ENCODE results near the gene DYNLRB1. TPM values are rescaled to one million over a fixed set of nuclear protein-coding genes. Genes with fewer than 3 reads are reported as not detected.
"Not testable (repeated sequence)": the region's sequence is repeated elsewhere in the genome, so short reads cannot be mapped to it uniquely, and the experiment has no call there.

Gene DYNLRB1
- total RNA-seq, 4 donors from 2014 or later: 119 to 231 (median 210) TPM

DNA sequence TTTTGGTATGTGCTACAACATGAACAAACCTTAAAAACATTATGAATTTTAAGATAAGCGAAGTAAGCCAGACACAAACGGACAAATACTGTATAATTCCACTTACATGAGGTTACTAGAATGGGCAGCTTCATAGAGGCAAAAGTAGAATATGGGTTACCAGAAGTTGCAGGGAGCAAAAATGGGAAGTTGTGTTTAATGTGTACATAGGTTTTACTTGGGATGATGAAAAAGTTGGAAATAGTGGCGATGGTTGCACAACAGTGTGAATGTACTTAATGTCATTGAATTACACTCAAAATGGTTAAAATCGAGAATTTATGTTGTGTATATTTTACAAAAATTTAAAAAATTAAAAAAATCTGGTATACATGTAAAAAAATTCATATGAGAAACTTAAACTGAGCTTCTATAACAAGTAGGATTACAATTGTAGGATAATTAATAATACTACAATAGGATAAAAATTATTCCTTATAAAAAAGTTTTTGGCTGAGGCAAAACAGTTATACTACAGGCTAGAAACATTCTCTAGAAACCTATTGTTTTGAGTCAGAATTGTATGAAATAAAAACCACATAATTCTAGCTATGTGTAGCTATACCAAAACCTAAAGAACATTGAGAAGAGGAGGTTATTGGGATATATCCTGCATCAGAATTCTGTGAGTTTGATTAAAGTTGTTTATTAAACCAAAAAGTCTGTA, 24.8 kb upstream of the DYNLRB1 start:
- no peak overlapping the region for H3K27ac ChIP-seq
- 95 to 96% methylated on average over 4 of the region's 4 CpGs for WGBS, 2 donors
- intact Hi-C loops (cut with DNase I): no loop called here
- H3K9me3 ChIP-seq: no peaks in the 10 kb centered on the region
- no peak for TF ChIP-seq POLR2A (IDR thresholded peaks at IDR 0.05)
- TF ChIP-seq, protein P1, sequence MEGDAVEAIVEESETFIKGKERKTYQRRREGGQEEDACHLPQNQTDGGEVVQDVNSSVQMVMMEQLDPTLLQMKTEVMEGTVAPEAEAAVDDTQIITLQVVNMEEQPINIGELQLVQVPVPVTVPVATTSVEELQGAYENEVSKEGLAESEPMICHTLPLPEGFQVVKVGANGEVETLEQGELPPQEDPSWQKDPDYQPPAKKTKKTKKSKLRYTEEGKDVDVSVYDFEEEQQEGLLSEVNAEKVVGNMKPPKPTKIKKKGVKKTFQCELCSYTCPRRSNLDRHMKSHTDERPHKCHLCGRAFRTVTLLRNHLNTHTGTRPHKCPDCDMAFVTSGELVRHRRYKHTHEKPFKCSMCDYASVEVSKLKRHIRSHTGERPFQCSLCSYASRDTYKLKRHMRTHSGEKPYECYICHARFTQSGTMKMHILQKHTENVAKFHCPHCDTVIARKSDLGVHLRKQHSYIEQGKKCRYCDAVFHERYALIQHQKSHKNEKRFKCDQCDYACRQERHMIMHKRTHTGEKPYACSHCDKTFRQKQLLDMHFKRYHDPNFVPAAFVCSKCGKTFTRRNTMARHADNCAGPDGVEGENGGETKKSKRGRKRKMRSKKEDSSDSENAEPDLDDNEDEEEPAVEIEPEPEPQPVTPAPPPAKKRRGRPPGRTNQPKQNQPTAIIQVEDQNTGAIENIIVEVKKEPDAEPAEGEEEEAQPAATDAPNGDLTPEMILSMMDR (IDR thresholded peaks at IDR 0.05): no peak
- DNase-seq: no peak
- peaks cover 8 to 37% of the 10 kb centered on the region in 2 donors for H3K36me3 ChIP-seq
- H3K4me1 ChIP-seq: no peaks in the 10 kb centered on the region
- no peaks in the 10 kb centered on the region for H3K27me3 ChIP-seq
- H3K4me3 ChIP-seq (replicated peaks in 1 of 3): no peak overlapping the region

DNA sequence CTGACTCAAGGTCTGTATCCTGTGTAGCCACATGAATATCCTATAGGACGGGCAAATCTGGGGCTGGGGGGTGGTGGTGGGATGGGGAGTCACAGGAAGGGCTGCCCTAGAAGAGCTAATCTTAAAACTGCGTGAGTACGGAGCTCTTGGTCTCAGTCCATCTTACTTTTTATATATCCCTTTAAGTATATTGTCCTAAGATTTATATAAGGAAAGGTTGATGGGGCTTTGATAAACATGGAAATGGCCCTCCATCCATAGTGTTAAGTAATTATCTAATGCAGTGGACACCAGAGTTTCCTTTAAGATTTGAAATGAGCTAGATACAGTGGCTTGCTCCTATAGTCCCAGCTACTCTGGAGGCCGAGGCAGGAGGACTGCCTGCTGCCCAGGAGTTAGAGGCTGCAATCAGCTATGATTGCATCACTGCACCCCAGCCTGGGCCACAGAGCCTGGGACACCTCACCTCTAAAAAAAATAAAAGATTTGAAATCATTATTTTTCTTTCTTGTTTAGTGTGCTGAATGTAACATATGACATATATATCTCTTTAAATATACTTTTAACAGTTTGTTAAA, 24.2 kb upstream of the DYNLRB1 start:
- Histone ChIP-seq H3K27ac (no peak overlapping the region), H3K27me3 (no peaks in the 10 kb centered on the region), H3K36me3 (peaks cover 8 to 40% of the 10 kb centered on the region in 2 donors), H3K4me1 (no peaks in the 10 kb centered on the region), H3K4me3 (replicated peaks in 1 of 3) (no peak overlapping the region), H3K9me3 (no peaks in the 10 kb centered on the region)
- 88 to 97% methylated on average over 4 of the region's 4 CpGs for WGBS, 2 donors
- intact Hi-C loops (cut with DNase I): no loop called here
- no peak for DNase-seq
- TF ChIP-seq, protein P1 (IDR thresholded peaks at IDR 0.05): no peak
- no peak for TF ChIP-seq POLR2A (IDR thresholded peaks at IDR 0.05)

DNA sequence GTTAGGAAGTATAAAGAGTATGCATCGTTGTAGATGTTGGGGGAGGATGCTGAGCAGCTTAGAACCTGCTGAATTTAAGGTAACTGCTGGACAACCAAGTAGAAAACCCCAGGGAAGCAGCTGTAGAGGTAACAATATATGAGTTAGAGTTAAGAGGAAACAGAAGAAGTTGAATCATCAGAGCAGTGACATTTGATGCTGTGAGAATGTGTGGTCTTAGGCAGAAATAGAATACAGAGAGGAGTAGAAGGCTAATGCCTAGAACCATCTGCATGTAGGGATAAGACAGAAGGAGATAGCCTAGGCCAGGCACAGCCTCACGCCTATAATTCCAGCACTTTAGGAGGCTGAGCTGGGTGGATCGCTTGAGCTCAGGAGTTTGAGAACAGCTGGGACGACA, 22.6 kb upstream of the DYNLRB1 start:
- no peak overlapping the region for H3K4me3 ChIP-seq (replicated peaks in 1 of 3)
- no peaks in the 10 kb centered on the region for H3K9me3 ChIP-seq
- H3K27ac ChIP-seq: no peak overlapping the region
- H3K4me1 ChIP-seq: no peaks in the 10 kb centered on the region
- TF ChIP-seq, protein P1 (IDR thresholded peaks at IDR 0.05): no peak
- no peak for TF ChIP-seq POLR2A (IDR thresholded peaks at IDR 0.05)
- intact Hi-C loops (cut with DNase I): no loop called here
- DNase-seq: no peak
- H3K27me3 ChIP-seq: no peaks in the 10 kb centered on the region
- H3K36me3 ChIP-seq: peaks cover 8 to 40% of the 10 kb centered on the region in 2 donors
- 90 to 91% methylated on average over 4 of the region's 4 CpGs for WGBS, 2 donors

DNA sequence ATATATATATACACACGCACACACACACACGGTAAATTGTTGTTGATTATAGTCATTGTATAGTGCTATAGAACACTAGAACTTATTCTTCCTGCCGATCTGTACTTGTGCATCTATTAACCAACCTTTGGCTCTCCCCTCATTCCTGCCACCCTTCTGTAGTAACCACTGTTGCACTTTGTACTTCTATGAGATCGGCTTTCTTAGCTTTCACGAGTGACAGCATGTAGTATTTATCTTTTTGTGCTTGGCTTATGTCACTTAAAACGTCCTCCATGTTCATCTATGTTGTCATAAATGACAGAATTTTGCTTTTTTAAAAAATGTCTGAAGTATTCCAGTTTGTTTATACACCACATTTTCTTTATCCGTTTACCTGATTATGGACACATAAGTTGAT, 20.9 kb upstream of the DYNLRB1 start:
- H3K36me3 ChIP-seq: peaks cover 0 to 30% of the 10 kb centered on the region in 2 donors
- DNase-seq: no peak
- H3K27ac ChIP-seq: no peak overlapping the region
- TF ChIP-seq, protein P1 (IDR thresholded peaks at IDR 0.05): no peak
- no peak for TF ChIP-seq POLR2A (IDR thresholded peaks at IDR 0.05)
- no peaks in the 10 kb centered on the region for H3K27me3 ChIP-seq
- intact Hi-C loops (cut with DNase I): no loop called here
- no peaks in the 10 kb centered on the region for H3K4me1 ChIP-seq
- no peaks in the 10 kb centered on the region for H3K9me3 ChIP-seq
- no peak overlapping the region for H3K4me3 ChIP-seq (replicated peaks in 1 of 3)
- WGBS, 2 donors: 96 to 97% methylated on average over 7 of the region's 7 CpGs

DNA sequence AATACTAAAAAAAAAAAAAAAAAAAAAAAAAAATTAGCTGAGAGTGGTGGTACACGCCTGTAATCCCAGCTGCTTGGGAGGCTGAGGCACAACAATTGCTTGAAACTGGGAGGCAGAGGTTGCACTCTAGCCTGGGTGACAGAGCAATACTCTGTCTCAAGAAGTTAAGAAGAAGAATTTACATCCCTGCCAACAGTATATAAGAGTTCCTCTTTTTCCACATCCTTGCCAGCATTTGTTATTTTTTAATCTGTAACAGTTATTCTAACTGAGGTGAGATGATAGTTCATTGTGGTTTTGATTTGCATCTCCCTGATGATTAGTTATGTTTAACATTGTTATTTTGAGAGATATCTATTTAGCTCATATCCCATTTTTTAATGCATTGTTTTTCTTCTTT, 20.3 kb upstream of the DYNLRB1 start:
- Histone ChIP-seq H3K9me3 (no peaks in the 10 kb centered on the region), H3K4me1 (no peaks in the 10 kb centered on the region), H3K4me3 (replicated peaks in 1 of 3) (no peak overlapping the region), H3K27me3 (no peaks in the 10 kb centered on the region), H3K36me3 (peaks cover 0 to 24% of the 10 kb centered on the region in 2 donors), H3K27ac (no peak overlapping the region)
- DNase-seq: no peak
- TF ChIP-seq, protein P1 (IDR thresholded peaks at IDR 0.05): no peak
- no peak for TF ChIP-seq POLR2A (IDR thresholded peaks at IDR 0.05)
- WGBS, 2 donors: 89 to 92% methylated on average over 1 of the region's 1 CpG
- intact Hi-C loops (cut with DNase I): no loop called here

DNA sequence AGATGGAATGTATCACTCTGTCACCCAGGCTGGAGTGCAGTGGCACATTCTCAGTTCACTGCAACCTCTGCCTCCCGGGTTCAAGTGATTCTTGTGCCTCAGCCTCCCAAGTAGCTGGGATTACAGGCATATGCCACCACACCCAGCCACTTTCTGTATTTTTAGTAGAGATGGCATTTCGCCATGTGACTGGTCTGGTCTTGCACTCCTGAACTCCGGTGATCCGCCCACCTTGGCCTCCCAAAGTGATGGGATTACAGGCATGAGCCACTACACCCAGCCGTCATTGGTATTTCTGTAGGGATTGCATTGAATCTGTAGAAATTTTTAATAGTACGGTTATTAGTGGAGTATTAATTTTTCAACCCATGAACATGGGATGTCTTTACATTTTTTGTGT, 18.6 kb upstream of the DYNLRB1 start:
- peaks cover 0 to 18% of the 10 kb centered on the region in 2 donors for H3K36me3 ChIP-seq
- 99% methylated on average over 6 of the region's 6 CpGs for WGBS, 2 donors
- H3K4me3 ChIP-seq (replicated peaks in 1 of 3); intact Hi-C loops (cut with DNase I); DNase-seq; H3K4me1 ChIP-seq; H3K27me3 ChIP-seq; H3K9me3 ChIP-seq; H3K27ac ChIP-seq: not testable (repeated sequence)

Data from thyroid gland (tissue), 4 donors.